Measurements from ENCODE around the gene MARCHF10. TPM values are rescaled to one million over a fixed set of nuclear protein-coding genes. Genes with fewer than 3 reads are reported as not detected.

Gene MARCHF10
- total and polyA plus RNA-seq, 2 experiments from 2014 or later, result 1.8 to 2.1 TPM

DNA sequence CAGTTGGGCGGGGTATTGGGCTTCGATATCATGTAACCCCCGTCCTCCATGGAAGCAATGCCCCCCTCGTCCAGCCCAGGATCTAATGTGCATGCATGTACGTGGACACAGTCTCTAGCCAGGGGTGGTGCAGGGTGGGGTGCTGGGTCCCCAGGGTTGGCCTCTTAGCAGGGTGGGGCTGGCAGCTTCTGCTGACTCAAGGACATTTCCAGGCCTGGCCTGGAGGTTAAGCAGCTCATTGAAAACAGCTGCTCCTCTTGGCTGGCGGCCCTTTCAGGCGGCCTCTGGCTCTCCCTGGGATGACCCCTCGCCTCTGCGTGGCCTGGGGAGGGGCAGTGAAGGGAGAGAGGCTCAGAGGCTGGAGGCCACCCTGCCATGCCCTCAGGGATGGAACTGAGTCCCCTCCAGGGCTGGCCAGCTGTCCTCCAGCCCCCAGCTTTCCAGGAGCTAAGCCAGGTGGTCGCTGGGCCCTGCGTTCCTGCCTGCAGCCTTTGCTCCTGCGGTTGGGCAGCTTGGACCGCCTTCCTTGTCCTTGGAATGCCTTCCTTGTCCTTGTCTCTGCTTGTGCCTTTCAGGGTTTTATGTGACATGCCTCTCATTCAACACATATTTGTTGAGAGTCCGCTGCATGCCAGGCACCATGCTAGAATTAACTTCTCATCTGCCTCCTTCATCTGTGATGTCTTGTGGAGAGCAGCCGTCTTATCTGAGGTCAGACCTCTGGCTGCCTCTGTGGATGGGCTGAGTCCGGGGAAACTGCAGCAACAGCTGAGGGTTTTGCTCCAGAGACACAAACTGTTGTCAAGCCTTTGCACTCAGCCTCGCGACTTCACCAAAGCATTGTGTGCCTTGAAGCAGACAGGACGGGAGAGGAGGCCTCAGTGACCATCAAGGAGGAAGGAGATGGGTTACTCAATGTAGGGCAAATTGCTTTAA lies 154.0 kb downstream of the MARCHF10 start:
- Histone ChIP-seq H3K36me3 (ENCODE audit: low read depth) (0 out of 2 replicates have a peak, but pooled peaks cover 2% of the 10 kb centered on the region), H3K4me3 (peak overlapping the region; percentile 67; the same call in 1 of the 2 replicates)

DNA sequence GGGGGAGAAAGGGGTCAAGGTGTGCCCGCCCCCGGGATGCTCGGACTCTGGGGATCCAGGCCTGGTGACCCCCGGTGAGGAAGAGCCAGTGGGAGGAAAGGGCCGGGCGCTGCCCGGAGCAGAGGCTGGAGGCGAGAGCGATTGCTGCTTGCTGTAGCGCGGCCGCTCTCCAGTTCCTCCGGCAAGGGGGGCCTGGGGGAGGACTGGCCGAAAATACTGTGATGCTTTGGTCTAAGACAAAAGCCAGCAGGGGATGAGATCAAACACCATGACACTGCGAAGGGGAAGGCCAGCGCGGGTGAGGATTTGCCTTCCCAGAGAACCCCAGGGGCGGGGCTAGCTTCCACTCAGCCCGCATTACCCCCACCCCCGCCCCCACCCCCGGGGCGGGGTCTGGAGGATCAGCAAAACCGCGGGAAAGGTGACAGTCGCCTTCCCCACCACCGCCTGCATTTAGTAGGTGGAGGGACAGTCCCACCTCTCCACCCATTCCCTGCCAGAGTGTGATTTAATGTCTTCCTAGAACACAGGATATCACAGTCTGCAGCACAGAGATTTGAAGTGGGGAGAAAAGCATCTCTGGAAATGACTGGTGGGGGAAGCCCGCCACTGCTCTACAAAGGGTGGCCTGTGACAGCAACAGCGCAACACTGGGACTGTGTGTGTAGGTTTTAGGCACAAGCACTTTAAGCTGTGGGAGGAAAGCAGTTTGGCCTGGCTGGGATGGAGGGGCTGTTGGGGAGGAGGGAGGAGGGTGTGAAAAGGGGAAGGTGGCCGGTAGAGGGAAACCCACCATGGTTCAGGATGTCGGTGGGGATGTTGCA lies 154.9 kb downstream of the MARCHF10 start:
- Histone ChIP-seq H4K20me1 (ENCODE audit: insufficient read depth) (no peaks in the 10 kb centered on the region), H3K79me2 (ENCODE audit: insufficient read depth) (peaks cover 85% of the 10 kb centered on the region)

More for the DNA sequence above, 154.0 kb downstream of the MARCHF10 start:
- peak overlapping the region; percentile 90 for H3K27ac ChIP-seq
- H3K9me2 ChIP-seq (ENCODE audit: insufficient read depth), result no peaks in the 10 kb centered on the region
- peak; percentile 85 for DNase-seq
- H3K9ac ChIP-seq, result peak overlapping the region; percentile 86
- H3F3A ChIP-seq (ENCODE audit: insufficient read depth), result peaks cover 49% of the 10 kb centered on the region
- H2AFZ ChIP-seq, result no peak overlapping the region
- no peak for TF ChIP-seq EZH2phosphoT487 (IDR thresholded peaks at IDR 0.05; ENCODE audit: insufficient read depth, low read depth)
- no peak for TF ChIP-seq EZH2 (IDR thresholded peaks at IDR 0.05; ENCODE audit: insufficient read depth, poor library complexity, severe bottlenecking)
- H3K27me3 ChIP-seq (replicated peaks; ENCODE audit: insufficient read depth), result no peaks in the 10 kb centered on the region
- no peaks in the 10 kb centered on the region for H4K20me1 ChIP-seq (ENCODE audit: insufficient read depth)
- peak overlapping the region; percentile 80 for H3K4me2 ChIP-seq (ENCODE audit: unreplicated experiment)
- no peaks in the 10 kb centered on the region for H3K9me3 ChIP-seq (ENCODE audit: low read depth)
- peaks cover 85% of the 10 kb centered on the region for H3K79me2 ChIP-seq (ENCODE audit: insufficient read depth)
- WGBS, 2 experiments (ENCODE audit: low coverage in 1 of 2, low lambda C conversion rate in 2 of 2, missing lambda C conversion rate in 2 of 2), result 31 to 32% methylated on average over 15 to 19 of the region's 19 CpGs
- peaks cover 39% of the 10 kb centered on the region for H3K4me1 ChIP-seq (ENCODE audit: insufficient read depth)
- in situ Hi-C loops (cut with MboI), result no loop called here

DNA sequence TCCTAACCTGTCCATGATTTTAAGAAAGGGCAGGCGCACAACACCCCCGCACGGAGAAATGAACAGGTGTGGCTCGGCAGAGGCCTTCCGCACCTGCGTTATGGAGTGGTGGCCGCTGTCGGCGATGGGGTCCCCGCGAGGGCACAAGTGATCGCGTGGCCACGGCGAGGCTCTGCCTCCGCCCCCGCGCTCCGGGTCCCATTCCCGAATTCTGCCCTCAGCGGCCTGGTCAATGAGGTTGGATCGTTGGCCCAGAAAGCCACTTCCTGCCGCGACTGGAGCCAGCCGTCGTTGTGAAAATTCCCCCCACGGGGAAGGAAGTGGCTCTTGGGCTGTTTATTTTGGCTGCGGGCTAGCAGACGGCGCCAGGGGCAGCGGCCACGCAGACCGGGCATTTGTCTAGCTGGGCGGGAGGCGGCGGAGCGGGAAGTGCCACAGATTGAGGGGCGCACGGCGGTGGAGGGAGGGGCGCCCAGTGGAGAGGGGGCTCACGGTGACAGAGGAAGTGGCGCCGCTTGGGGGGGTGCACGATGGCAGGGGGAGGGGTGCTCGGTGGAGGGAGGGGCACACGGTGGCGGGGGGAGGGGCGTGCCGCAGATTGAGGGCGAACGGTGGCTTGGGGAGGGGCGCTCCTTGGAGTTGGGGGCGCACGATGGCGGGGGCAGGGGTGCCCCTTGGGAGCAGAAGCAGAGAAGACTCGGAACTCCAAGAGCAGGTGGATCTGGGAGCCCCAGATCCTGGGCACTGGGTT lies 155.7 kb downstream of the MARCHF10 start:
- H3K4me1 ChIP-seq (ENCODE audit: insufficient read depth), result peaks cover 53% of the 10 kb centered on the region
- peak overlapping the region; percentile 86 for H3K9ac ChIP-seq
- no peaks in the 10 kb centered on the region for H4K20me1 ChIP-seq (ENCODE audit: insufficient read depth)
- peaks cover 42% of the 10 kb centered on the region for H3F3A ChIP-seq (ENCODE audit: insufficient read depth)
- WGBS, 2 experiments (ENCODE audit: low coverage in 1 of 2, low lambda C conversion rate in 2 of 2, missing lambda C conversion rate in 2 of 2), result 6 to 9% methylated on average over 38 to 57 of the region's 57 CpGs
- in situ Hi-C loops (cut with MboI), result no loop called here
- peaks cover 85% of the 10 kb centered on the region for H3K79me2 ChIP-seq (ENCODE audit: insufficient read depth)
- H3K36me3 ChIP-seq (ENCODE audit: low read depth), result 0 out of 2 replicates have a peak, but pooled peaks cover 2% of the 10 kb centered on the region
- no peaks in the 10 kb centered on the region for H3K9me2 ChIP-seq (ENCODE audit: insufficient read depth)
- peak overlapping the region; percentile 90 for H3K27ac ChIP-seq
- no peaks in the 10 kb centered on the region for H3K9me3 ChIP-seq (ENCODE audit: low read depth)
- no peaks in the 10 kb centered on the region for H3K27me3 ChIP-seq (replicated peaks; ENCODE audit: insufficient read depth)
- TF ChIP-seq EZH2 (IDR thresholded peaks at IDR 0.05; ENCODE audit: insufficient read depth, poor library complexity, severe bottlenecking), result no peak
- no peak for TF ChIP-seq EZH2phosphoT487 (IDR thresholded peaks at IDR 0.05; ENCODE audit: insufficient read depth, low read depth)
- DNase-seq, result peak; percentile 91
- H3K4me3 ChIP-seq, result peak overlapping the region; percentile 67
- H3K4me2 ChIP-seq (ENCODE audit: unreplicated experiment), result peak overlapping the region; percentile 80
- H2AFZ ChIP-seq, result 0 out of 2 replicates have a peak overlapping the region, but pooled peaks have one; percentile 6

More for the DNA sequence above, 154.9 kb downstream of the MARCHF10 start:
- peak overlapping the region; percentile 80 for H3K4me2 ChIP-seq (ENCODE audit: unreplicated experiment)
- in situ Hi-C loops (cut with MboI), result no loop called here
- H3F3A ChIP-seq (ENCODE audit: insufficient read depth), result peaks cover 42% of the 10 kb centered on the region
- H3K36me3 ChIP-seq (ENCODE audit: low read depth), result 0 out of 2 replicates have a peak, but pooled peaks cover 2% of the 10 kb centered on the region
- no peaks in the 10 kb centered on the region for H3K27me3 ChIP-seq (replicated peaks; ENCODE audit: insufficient read depth)
- DNase-seq, result peak; percentile 85
- peak overlapping the region; percentile 86 for H3K9ac ChIP-seq
- peaks cover 46% of the 10 kb centered on the region for H3K4me1 ChIP-seq (ENCODE audit: insufficient read depth)
- H3K9me2 ChIP-seq (ENCODE audit: insufficient read depth), result no peaks in the 10 kb centered on the region
- 2 to 3% methylated on average over 20 to 28 of the region's 30 CpGs for WGBS, 2 experiments (ENCODE audit: low coverage in 1 of 2, low lambda C conversion rate in 2 of 2, missing lambda C conversion rate in 2 of 2)
- H3K27ac ChIP-seq, result peak overlapping the region; percentile 90
- no peak overlapping the region for H2AFZ ChIP-seq
- peak overlapping the region; percentile 67 for H3K4me3 ChIP-seq
- TF ChIP-seq EZH2phosphoT487 (IDR thresholded peaks at IDR 0.05; ENCODE audit: insufficient read depth, low read depth), result no peak
- no peak for TF ChIP-seq EZH2 (IDR thresholded peaks at IDR 0.05; ENCODE audit: insufficient read depth, poor library complexity, severe bottlenecking)
- H3K9me3 ChIP-seq (ENCODE audit: low read depth), result no peaks in the 10 kb centered on the region

Small RNAs within 50 kb of the gene (small RNA-seq; reads per million reads assigned to genes)
- not detected for gene RF00019 (ENCODE audit: low read depth, low replicate concordance)
- not detected for gene RNU6-446P (ENCODE audit: low read depth, low replicate concordance)

Other genes starting within 250 kb of the MARCHF10 start
- gene MRC2, start 180.6 kb downstream of the MARCHF10 start, total RNA-seq (2014; rRNA removed; shearing (Covaris generic)), result 675 and 756 TPM in 2 replicates
- gene MRC2, start 180.6 kb downstream of the MARCHF10 start, polyA plus RNA-seq (2016; fragmentation: Nextera tagmentation; extraction: Ambion mirVana), result 221 and 222 TPM in 2 replicates
- 14.2 and 16.1 TPM in 2 replicates for gene TANC2, start 157.9 kb upstream of the MARCHF10 start, total RNA-seq (2014; rRNA removed; shearing (Covaris generic))
- 13.0 and 13.7 TPM in 2 replicates for gene TANC2, start 157.9 kb upstream of the MARCHF10 start, polyA plus RNA-seq (2016; fragmentation: Nextera tagmentation; extraction: Ambion mirVana)